ENCODE data around the gene MBOAT7. TPM values are rescaled to one million over a fixed set of nuclear protein-coding genes. Genes with fewer than 3 reads are reported as not detected.
A peak's percentile ranks its signal among the peaks of the same experiment; 100 is the strongest.

Gene MBOAT7
- total and polyA plus RNA-seq, 2 of the 8 experiments (the other 6 are each of a cell fraction or from before 2014, with no cell fraction given): 85.5 to 90.9 TPM

- TF ChIP-seq ATF3 (IDR thresholded peaks at IDR 0.05; ENCODE audit: insufficient read depth, low read depth, low read length): no peak
- no peak for TF ChIP-seq TEAD4 (IDR thresholded peaks at IDR 0.05; ENCODE audit: low read depth, low read length)
- no peak for TF ChIP-seq TBP (IDR thresholded peaks at IDR 0.05; ENCODE audit: low read depth, low read length)
- no peak for TF ChIP-seq RNF2 (IDR thresholded peaks at IDR 0.05; ENCODE audit: borderline replicate concordance, low read depth, low read length, missing control alignments, poor library complexity, severe bottlenecking)
- no peak for TF ChIP-seq EGR1 (IDR thresholded peaks at IDR 0.05; ENCODE audit: borderline replicate concordance, low read depth, low read length)
- no peak for TF ChIP-seq KDM1A (IDR thresholded peaks at IDR 0.05; ENCODE audit: borderline replicate concordance, low read length)
- no peak for TF ChIP-seq RBBP5 (IDR thresholded peaks at IDR 0.05; ENCODE audit: borderline replicate concordance, low read depth, low read length)
- peak; percentile 16 for TF ChIP-seq POLR2AphosphoS5 (IDR thresholded peaks at IDR 0.05; ENCODE audit: low read depth, low read length)
- TF ChIP-seq MAX (IDR thresholded peaks at IDR 0.05): no peak
- TF ChIP-seq SRF (IDR thresholded peaks at IDR 0.05; ENCODE audit: low read depth, low read length): no peak
- TF ChIP-seq EZH2 (IDR thresholded peaks at IDR 0.05; ENCODE audit: low read depth, low read length, severe bottlenecking): no peak
- TF ChIP-seq BRCA1 (IDR thresholded peaks at IDR 0.05; ENCODE audit: low read depth, low read length): no peak
- TF ChIP-seq CEBPB (IDR thresholded peaks at IDR 0.05; ENCODE audit: low read depth, low read length): no peak
- peak in 1 of 2 experiments; percentile 4 for TF ChIP-seq BCL11A (IDR thresholded peaks at IDR 0.05; ENCODE audit: low read depth in 2 of 2, low read length in 2 of 2)
- TF ChIP-seq ZNF274 (IDR thresholded peaks at IDR 0.05; ENCODE audit: borderline replicate concordance, extremely low read depth, low read length): no peak
- no peak for TF ChIP-seq CTBP2 (IDR thresholded peaks at IDR 0.05; ENCODE audit: borderline replicate concordance, insufficient read depth, insufficient read length, low read length)
Measured at GRCh38 chr19:54209058-54209810, 19.9 kb upstream of the MBOAT7 start (continued).
